IMR-90 (cell line): ENCODE results near the gene RNFT1.
"Not testable (repeated sequence)": the region's sequence is repeated elsewhere in the genome, so short reads cannot be mapped to it uniquely, and the experiment has no call there.

Experiments
- CHD1 ChIP-seq: IDR thresholded peaks from 2 replicates; pipeline ENCODE4 v1.6.1; 2012; ENCODE audit warnings: low read depth, low read length, improper control_type of control experiment
- CTCF ChIP-seq: conservative IDR thresholded peaks from 2 replicates; pipeline ENCODE4 v1.5.1; 2012; ENCODE audit warnings: mild to moderate bottlenecking, low read depth, low read length, improper control_type of control experiment
- NFE2L2 ChIP-seq: fragments of 150-350 bp; IDR thresholded peaks from 2 replicates; pipeline ENCODE4 v1.6.1; 2016; ENCODE audit warnings: low read depth, mild to moderate bottlenecking, low read length

DNA sequence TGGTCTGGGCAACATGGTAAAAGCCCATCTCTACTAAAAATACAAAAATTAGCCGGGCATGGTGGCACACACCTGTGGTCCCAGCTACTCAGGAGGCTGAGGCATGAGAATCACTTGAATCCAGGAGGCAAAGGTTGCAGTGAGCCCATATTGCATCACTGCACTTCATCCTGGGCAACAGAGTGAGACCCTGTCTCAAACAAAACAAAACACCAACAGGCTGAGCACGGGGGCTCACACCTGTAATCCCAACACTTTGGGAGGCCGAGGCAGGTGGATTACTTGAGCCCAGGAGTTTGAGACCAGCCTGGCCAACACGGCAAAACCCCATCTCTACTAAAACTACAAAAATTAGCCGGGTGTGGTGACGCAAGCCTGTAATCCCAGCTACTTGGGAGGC lies 10.6 kb upstream of the RNFT1 start:
- not testable (repeated sequence) for TF ChIP-seq NFE2L2, CTCF, CHD1
